GM06990 (cell line): ENCODE measurements around the gene PMEPA1.
A peak's percentile ranks its signal among the peaks of the same experiment; 100 is the strongest.

Experiments used
- DNase-seq: peaks from one replicate; pipeline ENCODE4 v3.0.0-alpha.2; 2011; ENCODE audit not compliant: insufficient read length; ENCODE audit errors: extremely low read depth
- H3K27me3 ChIP-seq: replicated peaks from 2 replicates; pipeline ENCODE4 v1.6.0; 2011; ENCODE audit warnings: low read length; ENCODE audit not compliant: control insufficient read depth, insufficient read depth
- H3K36me3 ChIP-seq: 2 replicates; pipeline ENCODE4 v1.5.1; 2011; ENCODE audit warnings: low read length; ENCODE audit not compliant: control insufficient read depth, insufficient read depth
- H3K4me3 ChIP-seq: replicated peaks from 2 replicates; pipeline ENCODE4 v1.5.1; 2011; ENCODE audit warnings: low read depth, mild to moderate bottlenecking, control low read depth, low read length
- TF ChIP-seq, protein P1 (sequence below): IDR thresholded peaks from 2 replicates; pipeline ENCODE4 v1.5.1; 2011; ENCODE audit warnings: low read length, control low read depth, mild to moderate bottlenecking, inconsistent platforms; ENCODE audit not compliant: insufficient read depth, poor library complexity, severe bottlenecking

PMEPA1 gene

DNA sequence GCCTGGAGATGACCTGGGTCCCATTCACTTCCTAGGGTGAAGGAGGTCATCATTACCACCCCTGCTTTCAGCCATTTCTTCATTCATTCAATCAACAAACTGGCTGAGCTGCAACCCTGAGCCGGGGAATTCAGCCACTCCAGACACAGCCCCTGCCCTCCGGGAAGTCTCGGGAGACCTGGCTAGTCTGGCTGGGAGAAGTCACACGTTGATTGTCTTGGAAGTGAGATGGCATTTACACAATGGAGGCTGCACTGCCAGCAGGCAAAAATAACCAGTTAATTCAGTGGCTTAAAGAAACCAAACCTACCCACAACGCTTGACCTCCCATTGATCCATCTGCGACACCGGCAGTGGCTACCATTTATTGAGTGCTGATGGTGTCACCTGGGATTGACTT, 2.0 kb upstream of the PMEPA1 start:
- no peak for DNase-seq
- TF ChIP-seq, protein P1, sequence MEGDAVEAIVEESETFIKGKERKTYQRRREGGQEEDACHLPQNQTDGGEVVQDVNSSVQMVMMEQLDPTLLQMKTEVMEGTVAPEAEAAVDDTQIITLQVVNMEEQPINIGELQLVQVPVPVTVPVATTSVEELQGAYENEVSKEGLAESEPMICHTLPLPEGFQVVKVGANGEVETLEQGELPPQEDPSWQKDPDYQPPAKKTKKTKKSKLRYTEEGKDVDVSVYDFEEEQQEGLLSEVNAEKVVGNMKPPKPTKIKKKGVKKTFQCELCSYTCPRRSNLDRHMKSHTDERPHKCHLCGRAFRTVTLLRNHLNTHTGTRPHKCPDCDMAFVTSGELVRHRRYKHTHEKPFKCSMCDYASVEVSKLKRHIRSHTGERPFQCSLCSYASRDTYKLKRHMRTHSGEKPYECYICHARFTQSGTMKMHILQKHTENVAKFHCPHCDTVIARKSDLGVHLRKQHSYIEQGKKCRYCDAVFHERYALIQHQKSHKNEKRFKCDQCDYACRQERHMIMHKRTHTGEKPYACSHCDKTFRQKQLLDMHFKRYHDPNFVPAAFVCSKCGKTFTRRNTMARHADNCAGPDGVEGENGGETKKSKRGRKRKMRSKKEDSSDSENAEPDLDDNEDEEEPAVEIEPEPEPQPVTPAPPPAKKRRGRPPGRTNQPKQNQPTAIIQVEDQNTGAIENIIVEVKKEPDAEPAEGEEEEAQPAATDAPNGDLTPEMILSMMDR: no peak
- no peaks in the 10 kb centered on the region; the same call in 1 of the 2 replicates for H3K27me3 ChIP-seq
- no peak overlapping the region for H3K4me3 ChIP-seq
- H3K36me3 ChIP-seq: no peaks in the 10 kb centered on the region

DNA sequence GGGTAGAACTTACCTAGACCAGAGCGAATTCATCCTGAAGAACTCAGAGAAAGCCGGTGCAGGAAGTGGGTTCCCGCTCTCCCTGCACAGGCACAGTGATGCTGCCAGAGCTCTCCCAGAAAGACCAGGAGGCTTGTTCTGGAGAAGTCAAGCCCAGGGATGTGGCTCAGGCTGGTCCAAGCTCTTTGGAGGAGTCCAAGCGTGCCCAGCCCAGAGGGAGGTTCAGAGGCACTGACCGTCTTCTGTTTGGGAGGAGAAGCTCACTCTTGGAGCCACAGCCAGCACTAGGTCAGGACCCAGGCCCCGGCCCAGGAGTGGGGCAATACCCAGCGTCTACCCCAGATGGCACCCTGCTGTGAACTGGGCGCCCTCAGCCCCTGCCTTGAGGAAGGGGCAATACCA, 1.5 kb upstream of the PMEPA1 start:
- TF ChIP-seq, protein P1: no peak
- Histone ChIP-seq H3K36me3 (no peaks in the 10 kb centered on the region), H3K27me3 (no peaks in the 10 kb centered on the region; the same call in 1 of the 2 replicates), H3K4me3 (no peak overlapping the region)
- no peak for DNase-seq

DNA sequence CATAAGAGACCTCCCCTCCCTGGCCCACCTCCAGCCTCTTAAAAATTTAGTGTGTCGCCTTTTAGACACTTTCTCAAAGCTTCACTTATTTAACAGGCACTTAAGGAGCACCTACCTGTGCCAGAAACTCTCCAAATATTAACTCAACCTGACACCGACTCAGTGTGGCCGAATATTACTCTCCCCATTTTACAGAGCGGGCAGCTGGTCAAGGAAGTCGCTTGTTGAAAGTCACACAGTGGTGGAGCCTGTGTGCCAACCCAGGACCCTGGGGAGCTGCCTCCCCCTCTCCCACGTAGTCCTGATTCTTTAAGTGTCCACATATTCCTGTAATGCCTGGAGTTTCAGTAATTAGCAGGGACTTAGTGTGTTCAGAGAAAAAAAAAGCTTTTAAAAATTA, 1.0 kb upstream of the PMEPA1 start:
- DNase-seq: no peak
- peak overlapping the region; percentile 63 for H3K4me3 ChIP-seq
- TF ChIP-seq, protein P1: no peak
- H3K27me3 ChIP-seq: no peaks in the 10 kb centered on the region; the same call in 1 of the 2 replicates
- H3K36me3 ChIP-seq: no peaks in the 10 kb centered on the region

DNA sequence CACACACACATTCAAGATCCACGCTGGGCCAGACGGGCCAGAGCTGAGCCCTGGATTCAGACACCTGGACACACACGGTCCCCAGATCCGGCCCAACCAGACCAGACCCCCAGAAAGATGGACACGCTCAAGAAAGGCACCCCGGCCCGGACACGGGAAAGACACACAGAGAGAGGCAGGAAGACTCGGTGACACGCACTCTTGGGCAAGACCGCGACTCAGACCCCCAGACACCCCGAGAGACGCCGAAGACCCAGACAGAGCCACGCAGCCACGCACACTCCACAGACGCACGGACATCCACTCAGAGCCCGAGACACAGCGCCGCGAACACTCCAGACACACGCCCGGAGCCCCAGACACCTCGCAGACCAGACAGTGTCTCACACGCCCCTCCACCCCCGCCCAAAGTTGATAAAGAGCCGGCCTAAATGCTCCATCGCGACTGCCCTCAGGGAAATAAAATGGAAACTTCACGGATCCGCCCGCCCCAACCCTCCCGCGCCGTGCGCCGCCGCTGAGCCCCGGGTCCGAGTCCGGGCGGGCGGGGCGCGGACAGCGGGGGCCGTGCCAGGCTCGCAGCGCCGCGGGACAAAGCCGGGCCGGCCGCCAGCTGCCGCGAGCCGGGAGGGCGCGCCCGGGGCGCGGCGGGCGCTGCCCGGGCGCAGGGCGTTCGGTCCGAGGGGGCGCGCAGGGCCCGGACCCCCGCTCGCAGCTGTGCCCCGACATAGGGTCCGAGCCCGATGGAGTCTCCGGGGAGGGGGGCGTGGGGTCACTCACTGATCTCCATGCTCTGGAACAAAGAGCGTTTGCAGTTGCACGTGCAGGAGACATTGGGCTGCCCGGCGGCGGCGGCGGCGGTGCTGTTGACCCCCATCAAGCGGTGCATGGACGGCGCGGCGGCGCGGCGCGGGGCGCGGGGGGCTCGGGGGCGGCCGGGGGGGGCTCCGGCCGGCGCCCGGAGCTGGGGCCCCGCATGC, 831 bp downstream of the PMEPA1 start:
- Histone ChIP-seq H3K36me3 (no peaks in the 10 kb centered on the region), H3K4me3 (peak overlapping the region; percentile 63), H3K27me3 (no peaks in the 10 kb centered on the region; the same call in 1 of the 2 replicates)
- TF ChIP-seq, protein P1: no peak
- DNase-seq: no peak

DNA sequence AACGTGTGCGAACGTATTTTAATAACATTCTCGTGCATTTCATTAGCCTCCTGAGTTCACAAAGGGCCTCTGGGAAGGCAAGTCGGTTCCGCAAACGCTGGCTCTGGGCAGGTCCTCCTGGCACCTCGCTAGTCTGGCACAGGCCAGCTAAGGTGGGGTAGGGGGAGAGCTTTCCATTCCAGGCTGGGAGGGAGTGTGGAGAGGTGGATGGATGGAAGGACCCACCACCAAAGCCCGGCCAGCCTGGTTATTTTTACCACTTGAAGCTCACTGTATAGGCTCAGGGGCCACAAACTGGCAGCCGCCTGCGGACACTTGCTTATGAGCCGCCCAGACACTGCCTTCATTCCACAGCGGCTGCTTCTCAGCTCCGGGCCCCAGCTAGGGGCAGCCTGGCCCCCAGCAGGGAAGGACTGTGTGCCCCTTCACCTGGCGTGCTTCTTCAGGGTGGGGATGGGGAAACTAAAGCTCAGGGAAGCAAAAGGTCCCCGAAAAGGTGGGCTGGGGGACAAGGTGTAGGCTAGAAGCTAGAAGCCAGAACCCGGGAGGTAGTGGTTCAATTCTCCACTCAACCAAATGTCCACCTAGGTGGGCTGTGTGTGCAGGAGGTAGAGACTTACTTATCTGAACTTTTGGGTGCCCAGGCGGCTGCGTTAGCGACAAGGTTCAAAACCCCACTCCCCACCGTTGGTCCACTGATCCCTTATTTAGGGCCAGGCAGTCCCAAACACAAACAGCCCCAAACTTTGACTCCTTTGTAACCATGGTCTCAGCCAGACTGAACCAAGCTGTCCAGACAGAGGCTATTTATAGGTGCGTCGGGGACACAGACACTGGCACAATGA, 1.7 kb downstream of the PMEPA1 start:
- Histone ChIP-seq H3K36me3 (no peaks in the 10 kb centered on the region), H3K27me3 (no peaks in the 10 kb centered on the region; the same call in 1 of the 2 replicates), H3K4me3 (peak overlapping the region; percentile 63)
- DNase-seq: no peak
- TF ChIP-seq, protein P1: no peak
